Measurements from ENCODE around the gene AARS1. TPM values are rescaled to one million over a fixed set of nuclear protein-coding genes. Genes with fewer than 3 reads are reported as not detected.

The AARS1 gene
- total RNA-seq, 4 donors from 2014 or later = 47.9 to 114 (median 64.0) TPM

- TF ChIP-seq CTCF (IDR thresholded peaks at IDR 0.05; ENCODE audit: low read depth) = no peak
Observed at GRCh38 chr16:70258065-70258464, 31.2 kb downstream of the AARS1 start.

- no peak for TF ChIP-seq CTCF (IDR thresholded peaks at IDR 0.05; ENCODE audit: low read depth)
Observed at GRCh38 chr16:70257391-70257790, 31.9 kb downstream of the AARS1 start.

- TF ChIP-seq CTCF (IDR thresholded peaks at IDR 0.05; ENCODE audit: low read depth) = no peak
Observed at GRCh38 chr16:70255574-70255973, 33.7 kb downstream of the AARS1 start.

- no peak for TF ChIP-seq CTCF (IDR thresholded peaks at IDR 0.05; ENCODE audit: low read depth)
Observed at GRCh38 chr16:70254965-70255286, 34.4 kb downstream of the AARS1 start.

GRCh38 chr16:70254180-70254964 is 34.9 kb downstream of the AARS1 start:
- no peak for TF ChIP-seq CTCF (IDR thresholded peaks at IDR 0.05; ENCODE audit: low read depth)

- no peak for TF ChIP-seq CTCF (IDR thresholded peaks at IDR 0.05; ENCODE audit: low read depth)
Observed at GRCh38 chr16:70253291-70254106, 35.8 kb downstream of the AARS1 start.

- TF ChIP-seq CTCF (IDR thresholded peaks at IDR 0.05; ENCODE audit: low read depth) = no peak
Observed at GRCh38 chr16:70252355-70252988, 36.8 kb downstream of the AARS1 start.
